Chondrocyte (in vitro differentiated cells): Measurements from ENCODE around the gene DMBT1. TPM values are rescaled to one million over a fixed set of nuclear protein-coding genes. Genes with fewer than 3 reads are reported as not detected.

Source experiments
- DNase-seq: peaks from one replicate; pipeline ENCODE4 v3.0.0; 2021; ENCODE audit warnings: mixed read lengths, low spot score
- H3K27ac Mint-ChIP-seq: one replicate; pipeline ENCODE4 v1.8.0; 2021; ENCODE audit warnings: mild to moderate bottlenecking, moderate library complexity, mixed read lengths; ENCODE audit not compliant: unreplicated experiment
- H3K27me3 Mint-ChIP-seq: 2 replicates; pipeline ENCODE4 v1.8.0; 2021; ENCODE audit warnings: low read depth, mixed read lengths
- H3K36me3 Mint-ChIP-seq: 2 replicates; pipeline ENCODE4 v1.8.0; 2021; ENCODE audit warnings: low read depth, mixed read lengths
- H3K4me1 Mint-ChIP-seq: 2 replicates; pipeline ENCODE4 v1.8.0; 2021; ENCODE audit warnings: low read depth, mild to moderate bottlenecking, mixed read lengths
- H3K4me3 Mint-ChIP-seq: one replicate; pipeline ENCODE4 v1.8.0; 2021; ENCODE audit warnings: mild to moderate bottlenecking, moderate library complexity, mixed read lengths; ENCODE audit not compliant: unreplicated experiment
- H3K9me3 Mint-ChIP-seq: 2 replicates; pipeline ENCODE4 v1.8.0; 2021; ENCODE audit warnings: low read depth, mixed read lengths
- CTCF ChIP-seq: fragments of 200-600 bp; sonication (generic); IDR thresholded peaks from 2 replicates; pipeline ENCODE4 v1.5.0; 2021; ENCODE audit warnings: antibody characterized with exemption, mild to moderate bottlenecking, moderate library complexity
- total RNA-seq: library from RNA; stranded (reverse); gene quantifications from 3 replicates; pipeline ENCODE4 v1.2.1, GENCODE V29; 2021

Gene DMBT1
- total RNA-seq, 1 donor from 2014 or later, result 0.17 TPM

GRCh38 chr10:122546242-122546641 is 14.3 kb upstream of the DMBT1 start:
- Mint-ChIP-seq H3K27ac (no peak overlapping the region), H3K27me3 (peaks cover 7% of the 10 kb centered on the region), H3K9me3 (no peaks in the 10 kb centered on the region), H3K4me1 (peaks cover 7% of the 10 kb centered on the region), H3K4me3 (no peak overlapping the region), H3K36me3 (no peaks in the 10 kb centered on the region)
- TF ChIP-seq CTCF, result no peak
- DNase-seq, result no peak

GRCh38 chr10:122548407-122549085 is 12.0 kb upstream of the DMBT1 start:
- DNase-seq, result no peak
- Mint-ChIP-seq H3K27me3 (no peaks in the 10 kb centered on the region), H3K9me3 (no peaks in the 10 kb centered on the region), H3K36me3 (no peaks in the 10 kb centered on the region), H3K4me1 (peaks cover 7% of the 10 kb centered on the region), H3K27ac (no peak overlapping the region), H3K4me3 (no peak overlapping the region)
- TF ChIP-seq CTCF, result no peak

GRCh38 chr10:122549636-122550035 is 10.9 kb upstream of the DMBT1 start:
- Mint-ChIP-seq H3K27ac (no peak overlapping the region), H3K27me3 (no peaks in the 10 kb centered on the region), H3K4me3 (no peak overlapping the region), H3K4me1 (peaks cover 7% of the 10 kb centered on the region), H3K36me3 (no peaks in the 10 kb centered on the region), H3K9me3 (no peaks in the 10 kb centered on the region)
- no peak for DNase-seq
- TF ChIP-seq CTCF, result no peak

GRCh38 chr10:122550427-122550826 is 10.1 kb upstream of the DMBT1 start:
- Mint-ChIP-seq H3K27me3 (no peaks in the 10 kb centered on the region), H3K27ac (no peak overlapping the region), H3K4me1 (peaks cover 7% of the 10 kb centered on the region), H3K4me3 (no peak overlapping the region), H3K36me3 (no peaks in the 10 kb centered on the region), H3K9me3 (no peaks in the 10 kb centered on the region)
- TF ChIP-seq CTCF, result no peak
- no peak for DNase-seq

GRCh38 chr10:122550983-122551382 is 9.6 kb upstream of the DMBT1 start:
- TF ChIP-seq CTCF, result no peak
- Mint-ChIP-seq H3K27ac (no peak overlapping the region), H3K4me3 (no peak overlapping the region), H3K36me3 (no peaks in the 10 kb centered on the region), H3K27me3 (no peaks in the 10 kb centered on the region), H3K4me1 (peaks cover 7% of the 10 kb centered on the region), H3K9me3 (no peaks in the 10 kb centered on the region)
- no peak for DNase-seq
